GM18526 (cell line): Measurements from ENCODE around the gene EDRF1.

Source experiments
- POLR2A ChIP-seq: IDR thresholded peaks from 3 replicates; pipeline ENCODE4 v1.6.1; 2011; ENCODE audit not compliant: insufficient read length; ENCODE audit errors: extremely low read depth

The EDRF1 gene

GRCh38 chr10:125774581-125775191 lies 55.2 kb downstream of the EDRF1 start:
- TF ChIP-seq POLR2A, result no peak

GRCh38 chr10:125775491-125776106 lies 56.1 kb downstream of the EDRF1 start, which contains the start of gene MMP21:
MMP21 (minus strand) TSS chr10:125775821; CDS start chr10:125775821, 0 bp downstream.
- TF ChIP-seq POLR2A, result no peak

DNA sequence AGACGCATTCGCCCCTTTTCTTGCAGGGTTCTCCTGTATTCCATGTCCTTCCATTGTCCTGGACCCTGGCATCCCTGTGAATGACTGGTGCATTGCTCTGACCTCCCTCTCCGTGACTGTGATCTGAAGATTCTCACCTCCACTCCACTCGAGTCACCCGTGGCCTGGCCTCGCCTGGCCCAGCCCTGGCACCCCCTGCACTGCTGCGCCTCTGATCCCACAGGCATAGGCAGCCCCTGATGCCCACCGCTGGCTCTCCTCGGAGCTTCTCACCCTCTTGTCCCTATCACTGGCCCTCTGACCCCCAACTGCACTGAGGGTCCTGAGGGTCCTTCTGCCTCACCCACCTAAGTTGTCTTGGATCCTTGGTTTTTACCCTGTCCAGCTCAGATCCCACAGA lies 58.3 kb downstream of the EDRF1 start:
- no peak for TF ChIP-seq POLR2A

DNA sequence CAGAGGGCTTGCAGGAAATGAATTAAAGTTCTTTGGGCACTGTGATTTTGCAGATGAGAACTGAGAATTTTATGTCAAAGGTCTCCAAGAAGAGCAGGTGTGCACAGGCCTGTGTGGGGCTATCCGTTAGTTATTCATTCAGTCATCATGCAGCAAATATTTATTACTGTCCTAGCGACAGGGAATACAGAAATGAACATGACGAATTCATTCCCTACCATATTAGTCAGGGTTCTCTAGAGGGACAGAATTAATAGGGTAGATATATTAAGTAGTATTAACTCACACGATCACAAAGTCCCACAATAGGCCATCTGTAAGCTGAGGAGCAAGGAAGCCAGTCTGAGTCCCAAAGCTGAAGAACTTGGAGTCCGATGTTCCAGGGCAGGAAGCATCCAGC lies 59.0 kb downstream of the EDRF1 start:
- no peak for TF ChIP-seq POLR2A

DNA sequence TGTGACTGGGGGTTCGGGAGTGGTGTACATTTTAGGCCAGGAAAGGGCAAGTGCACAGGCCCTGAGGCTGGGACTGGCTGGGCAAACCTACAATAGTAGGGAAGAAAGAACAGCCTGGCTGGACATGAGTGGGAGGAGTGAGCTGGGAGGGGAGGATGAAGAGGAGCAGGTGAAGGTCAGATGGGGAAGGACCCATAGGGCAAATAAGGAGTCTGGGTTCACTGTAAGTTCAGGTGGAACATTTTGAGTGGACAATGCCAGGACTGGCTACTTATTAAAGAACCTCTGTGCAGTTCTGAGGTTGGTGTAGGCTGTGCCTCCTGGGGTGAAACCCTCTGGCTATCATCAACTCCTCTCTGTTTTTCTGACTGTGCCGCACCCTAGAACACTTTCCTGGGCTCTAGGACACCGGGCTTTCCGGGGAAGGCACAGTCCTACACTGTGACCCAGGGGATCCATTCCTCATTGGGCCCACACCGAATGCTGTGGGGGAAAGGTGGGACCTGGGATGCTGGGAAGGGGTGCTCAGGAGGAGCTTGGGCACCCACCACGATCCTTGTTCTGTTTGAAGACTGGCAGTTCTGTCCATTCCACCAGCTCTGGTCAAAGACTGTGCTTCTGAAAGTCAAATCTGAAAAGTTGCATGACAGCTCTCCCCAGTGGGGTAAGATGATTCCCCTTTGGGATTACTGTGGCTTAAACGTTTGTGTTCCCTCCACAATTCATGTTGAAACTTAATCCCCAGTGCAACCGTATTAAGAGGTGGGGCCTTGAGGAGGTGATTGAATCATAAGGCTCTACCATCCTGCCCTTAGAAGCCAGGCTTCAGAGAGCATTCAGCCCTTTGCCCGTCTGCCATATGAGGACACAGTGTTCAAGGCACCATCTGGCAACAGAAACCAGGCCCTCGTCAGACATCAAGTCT lies 60.2 kb downstream of the EDRF1 start:
- TF ChIP-seq POLR2A, result no peak

DNA sequence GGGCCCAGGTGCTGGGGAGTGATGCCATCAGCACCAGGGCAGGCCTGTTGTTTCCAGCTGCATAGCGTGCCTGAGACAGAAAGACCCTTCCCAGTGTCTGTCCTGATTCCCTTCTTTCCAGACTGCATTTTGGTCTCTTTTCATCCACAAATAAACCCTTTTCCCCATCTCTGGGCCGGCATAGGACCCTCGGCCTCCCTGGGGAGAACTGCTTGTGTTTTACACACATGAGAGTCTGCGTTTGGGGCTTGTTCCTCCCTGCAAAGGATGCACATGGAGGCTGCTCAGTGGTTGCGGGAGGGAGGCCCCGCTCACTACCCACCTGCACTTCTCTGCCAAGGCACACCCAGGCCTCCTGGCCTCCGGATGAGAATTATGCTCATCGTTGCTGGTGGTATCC lies 61.9 kb downstream of the EDRF1 start:
- no peak for TF ChIP-seq POLR2A

GRCh38 chr10:125782054-125782453 lies 62.5 kb downstream of the EDRF1 start:
- TF ChIP-seq POLR2A, result no peak

DNA sequence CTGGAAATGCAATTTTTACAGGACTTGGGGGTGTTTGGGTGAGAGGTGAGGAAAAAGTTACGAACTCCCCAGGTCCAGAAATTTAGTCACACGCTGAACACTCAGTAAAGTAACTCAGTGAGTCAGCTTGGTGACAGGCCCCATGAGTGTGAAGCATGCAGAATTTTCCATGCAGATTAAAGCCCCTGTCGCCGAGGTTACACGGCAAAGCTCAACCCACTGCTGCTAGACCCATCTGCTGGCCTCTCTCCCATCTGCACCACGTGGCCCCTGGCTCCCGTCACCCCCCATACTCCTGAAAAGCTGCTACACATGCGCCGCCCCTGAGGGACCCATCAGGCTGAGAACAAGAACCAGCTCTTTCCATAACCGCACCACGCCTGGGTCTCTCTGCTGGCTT lies 63.1 kb downstream of the EDRF1 start:
- TF ChIP-seq POLR2A, result no peak

GRCh38 chr10:125783408-125783807 lies 63.9 kb downstream of the EDRF1 start:
- no peak for TF ChIP-seq POLR2A

DNA sequence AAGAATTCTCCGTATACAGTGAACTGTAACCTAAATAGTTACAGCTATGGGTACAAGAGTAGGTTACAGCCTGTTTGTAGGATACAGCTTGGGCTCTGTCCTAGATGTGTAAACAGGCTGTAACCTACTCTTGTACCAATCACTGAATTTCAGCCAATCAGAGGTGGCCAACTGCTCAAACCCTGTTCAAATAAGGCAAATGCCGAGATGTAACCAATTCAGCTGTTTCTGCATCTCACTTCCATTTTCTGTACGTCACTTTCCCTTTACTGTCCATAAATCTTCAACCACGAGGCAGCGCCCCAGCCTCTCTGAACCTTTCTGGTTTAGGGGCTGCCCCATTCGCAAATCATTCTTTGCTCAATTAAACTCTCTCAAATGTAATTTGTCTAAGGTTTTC lies 64.4 kb downstream of the EDRF1 start:
- no peak for TF ChIP-seq POLR2A

DNA sequence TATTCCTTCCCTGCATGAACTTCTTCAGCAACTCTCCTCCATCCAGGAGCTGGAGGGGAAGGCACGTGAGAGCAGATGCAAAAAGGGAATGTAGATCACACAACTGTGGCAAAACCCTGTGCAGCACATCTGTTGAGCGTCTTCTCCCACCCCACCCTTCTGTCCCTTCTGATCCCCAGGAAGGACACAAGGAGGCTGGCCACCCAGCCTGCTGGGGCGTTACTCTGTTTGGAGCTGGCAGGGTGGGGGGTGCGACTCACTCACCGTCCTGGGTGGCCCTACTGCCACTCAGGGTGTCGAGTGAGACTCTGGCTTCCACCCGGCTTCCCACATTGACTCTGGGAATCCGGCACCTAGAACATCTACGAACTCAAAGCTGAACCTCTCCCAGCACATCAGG lies 66.3 kb downstream of the EDRF1 start:
- TF ChIP-seq POLR2A, result no peak

DNA sequence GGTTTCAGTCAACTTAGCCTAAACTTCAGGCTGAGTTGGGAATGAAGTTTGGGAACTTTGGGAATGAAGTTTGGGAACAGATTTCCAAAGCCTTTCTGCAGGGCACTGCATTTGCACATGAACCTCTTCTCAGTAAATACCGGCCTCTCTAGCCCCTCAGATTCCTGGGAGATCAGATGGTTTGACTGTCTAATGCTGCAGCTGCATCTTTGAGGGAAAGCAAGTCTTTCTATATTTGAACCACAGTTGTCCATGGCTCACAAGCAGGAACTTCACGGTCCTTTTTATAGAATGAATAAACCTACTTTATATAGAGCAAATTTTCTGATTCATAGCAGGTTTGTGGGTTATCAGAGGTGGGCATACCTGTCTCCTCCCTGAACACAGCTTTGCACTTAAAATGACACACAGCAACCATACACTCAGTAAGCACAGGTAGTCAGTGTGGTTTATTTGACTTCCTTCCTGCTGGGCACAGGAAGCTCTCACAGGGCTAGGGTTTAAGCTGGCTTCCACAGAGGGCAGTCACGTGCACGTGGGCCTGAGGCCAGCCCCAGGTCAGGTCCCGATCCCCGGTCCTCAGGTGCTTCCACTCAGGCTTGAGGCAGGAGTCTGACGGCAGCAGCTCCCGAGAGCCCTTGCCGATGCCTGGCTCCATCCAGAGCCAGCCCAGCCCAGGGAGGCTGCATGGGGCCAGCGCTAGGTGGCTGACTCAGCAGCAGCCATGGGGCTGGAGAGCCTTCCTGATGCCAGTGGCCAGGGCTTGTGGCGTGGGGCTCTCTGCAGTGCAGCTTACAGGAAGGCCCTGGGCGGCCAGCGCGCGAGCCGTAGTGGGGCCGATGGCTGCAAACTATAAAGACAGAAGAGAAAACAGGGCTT lies 68.9 kb downstream of the EDRF1 start:
- no peak for TF ChIP-seq POLR2A

DNA sequence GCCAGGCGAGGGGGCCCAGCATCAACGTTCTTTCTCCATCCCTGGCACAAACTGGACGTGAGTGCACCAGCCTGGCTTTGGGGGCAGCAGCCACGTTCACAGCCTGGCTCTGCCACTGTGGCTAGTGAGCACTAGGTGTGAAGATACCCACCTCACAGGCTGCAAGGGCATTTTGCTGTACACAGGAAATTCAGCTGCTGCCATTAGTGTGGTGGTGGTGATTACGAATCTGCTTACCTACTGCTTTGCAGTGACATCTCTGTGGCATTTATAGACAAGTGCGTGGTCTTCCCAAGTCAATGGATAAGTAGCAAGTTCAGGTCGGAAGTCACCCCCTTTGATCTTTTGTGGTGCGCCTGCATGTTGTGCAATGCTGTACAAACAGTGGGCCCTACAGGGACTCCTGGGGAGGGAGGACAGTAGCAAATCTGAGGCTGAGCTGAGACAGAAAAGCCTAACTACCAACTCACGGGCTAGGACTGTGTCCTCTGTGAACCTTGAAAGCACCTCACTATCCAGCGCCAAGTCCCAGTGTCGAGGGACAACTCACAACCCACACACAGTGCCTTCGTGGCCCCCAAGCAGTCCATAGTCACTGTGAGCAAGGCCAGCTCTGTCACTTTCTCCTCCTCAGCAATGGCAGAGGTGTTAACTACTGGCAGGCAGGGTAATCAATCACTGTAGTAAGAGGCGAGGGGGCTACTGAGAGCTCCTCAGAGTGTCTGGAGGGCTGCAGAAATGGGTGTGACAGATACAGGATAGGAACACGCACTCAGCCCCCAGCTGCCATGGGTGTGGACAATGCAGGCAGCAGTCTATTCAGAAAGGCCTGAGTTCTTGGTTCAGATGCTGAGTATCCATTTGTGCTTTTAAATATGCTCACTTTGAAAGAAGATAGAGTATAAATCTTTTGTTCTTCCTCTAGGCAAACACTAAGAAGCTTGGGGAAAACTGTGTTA lies 73.1 kb downstream of the EDRF1 start:
- no peak for TF ChIP-seq POLR2A

DNA sequence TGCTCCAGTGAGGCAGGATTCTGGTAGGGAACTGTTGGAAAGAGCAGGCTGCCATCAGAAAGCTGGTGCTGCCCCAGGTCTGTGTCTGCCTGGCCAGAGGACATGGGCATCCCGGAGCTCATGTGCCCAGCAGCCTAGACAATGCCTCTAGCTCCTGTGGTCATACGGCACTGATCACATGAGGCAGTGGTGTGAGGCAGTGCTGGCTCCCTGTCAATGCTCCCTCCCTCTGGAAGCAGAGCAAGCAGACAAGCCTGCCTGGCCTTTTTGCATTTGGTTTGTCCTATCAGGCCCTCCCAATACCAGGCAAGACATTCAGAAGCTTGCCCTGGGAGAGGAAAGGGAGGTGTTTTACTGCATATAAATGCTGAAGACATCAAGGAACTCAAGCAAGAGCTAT lies 75.6 kb downstream of the EDRF1 start:
- no peak for TF ChIP-seq POLR2A
